K562 (cell line): ENCODE data around the gene NCOA4.

Experiments used
- BRF2 ChIP-seq: IDR thresholded peaks from 3 replicates; pipeline ENCODE4 v1.6.1; 2011; ENCODE audit warnings: borderline replicate concordance, mild to moderate bottlenecking; ENCODE audit not compliant: insufficient read length, insufficient read depth
- CTCF ChIP-seq, 3 experiments: IDR thresholded peaks in 2 of 3; conservative IDR thresholded peaks in 1 of 3; 2 replicates each; pipeline ENCODE4 v1.5.1; 2011 to 2012; ENCODE audit warnings: low read length in 3 of 3, mild to moderate bottlenecking in 3 of 3, control low read depth in 2 of 3, improper control_type of control experiment in 1 of 3, inconsistent platforms in 1 of 3, low read depth in 1 of 3, mixed read lengths in 1 of 3, moderate library complexity in 1 of 3; ENCODE audit not compliant: insufficient read depth in 2 of 3
- FOXM1 ChIP-seq, 2 experiments: fragments of 450-650 bp in 1 of 2; sonication (generic) in 1 of 2; formaldehyde crosslinking in 1 of 2; IDR thresholded peaks; 2 replicates each; pipeline versions ENCODE4 v1.6.1 to v1.9.0; 2017 to 2022; ENCODE audit warnings: low read depth in 2 of 2, mild to moderate bottlenecking in 2 of 2, missing genetic modification reagents in 1 of 2, moderate library complexity in 1 of 2
- HMG20A ChIP-seq: fragments of 450-650 bp; formaldehyde crosslinking; conservative IDR thresholded peaks from 2 replicates; pipeline ENCODE4 v1.4.0; 2020; ENCODE audit warnings: mild to moderate bottlenecking, mixed read lengths
- JUNB ChIP-seq: fragments of 450-650 bp; formaldehyde crosslinking; conservative IDR thresholded peaks from 2 replicates; pipeline ENCODE4 v1.4.0; 2020; ENCODE audit warnings: mild to moderate bottlenecking
- JUND ChIP-seq, 2 experiments: IDR thresholded peaks; 2 replicates in 1 of 2; 3 replicates in 1 of 2; pipeline ENCODE4 v1.6.1; 2011; ENCODE audit warnings: borderline replicate concordance in 2 of 2, low read depth in 2 of 2, low read length in 2 of 2, improper control_type of control experiment in 1 of 2, missing biosample characterization in 1 of 2, missing genetic modification characterization in 1 of 2, missing genetic modification reagents in 1 of 2
- RBFOX2 ChIP-seq: fragments of 200-400 bp; formaldehyde crosslinking; IDR thresholded peaks from 2 replicates; pipeline ENCODE4 v1.6.1; 2017; ENCODE audit warnings: low read depth, mild to moderate bottlenecking, low read length, moderate library complexity
- ZNF449 ChIP-seq: fragments of 250-450 bp; sonication (Bioruptor Pico); IDR thresholded peaks from 2 replicates; pipeline ENCODE4 v1.8.0; 2022; ENCODE audit warnings: moderate library complexity, mild to moderate bottlenecking, inconsistent platforms

GRCh38 chr10:46068905-46069304 lies 38.5 kb upstream of the NCOA4 start:
- no peak for TF ChIP-seq BRF2
- TF ChIP-seq RBFOX2 = no peak
- no peak for TF ChIP-seq HMG20A (CRISPR knock-in tag)
- no peak for TF ChIP-seq CTCF (IDR thresholded peaks at IDR 0.05 in 2 of 3, conservative IDR thresholded peaks at IDR 0.05 in 1 of 3; ENCODE audit: insufficient read depth in 2 of 3, low read depth in 1 of 3, low read length in 3 of 3)
- no peak for TF ChIP-seq JUND (IDR thresholded peaks at IDR 0.05; ENCODE audit: borderline replicate concordance, low read depth, low read length)
- no peak for TF ChIP-seq JUND (tag; IDR thresholded peaks at IDR 0.05; ENCODE audit: borderline replicate concordance, low read depth, low read length)
- TF ChIP-seq JUNB (CRISPR knock-in tag) = no peak
- TF ChIP-seq FOXM1 (IDR thresholded peaks at IDR 0.05; ENCODE audit: low read depth) = no peak
- no peak for TF ChIP-seq FOXM1 (CRISPR knock-in tag; IDR thresholded peaks at IDR 0.05; ENCODE audit: low read depth)
- no peak for TF ChIP-seq ZNF449
